Mesenchymal stem cell (in vitro differentiated cells and primary cell): ENCODE results near the gene EMID1.
A peak's percentile ranks its signal among the peaks of the same experiment; 100 is the strongest.

Experiments used
- DNase-seq: peaks from one replicate; pipeline ENCODE4 v3.0.0-alpha.2; 2013
- H2AFZ ChIP-seq: one replicate; pipeline ENCODE4 v1.6.1; 2013; ENCODE audit warnings: low read depth, mild to moderate bottlenecking, control low read depth, inconsistent platforms, low read length, moderate library complexity
- H2AK5ac ChIP-seq: 2 replicates; pipeline ENCODE4 v1.6.1; 2013; ENCODE audit warnings: low read length, moderate library complexity, mild to moderate bottlenecking, inconsistent platforms; ENCODE audit not compliant: severe bottlenecking
- H2BK120ac ChIP-seq: one replicate; pipeline ENCODE4 v1.6.1; 2013; ENCODE audit warnings: low read depth, mild to moderate bottlenecking, inconsistent platforms, low read length, moderate library complexity
- H2BK12ac ChIP-seq, 2 experiments: one replicate each; pipeline ENCODE4 v1.6.1; 2013; ENCODE audit warnings: inconsistent platforms in 2 of 2, low read length in 2 of 2, mild to moderate bottlenecking in 2 of 2, moderate library complexity in 2 of 2, control low read depth in 1 of 2
- H2BK15ac ChIP-seq: one replicate; pipeline ENCODE4 v1.6.1; 2013; ENCODE audit warnings: mild to moderate bottlenecking, low read depth, inconsistent platforms; ENCODE audit not compliant: poor library complexity, severe bottlenecking
- H2BK5ac ChIP-seq: 2 replicates; pipeline ENCODE4 v1.6.1; 2013; ENCODE audit warnings: low read depth, mild to moderate bottlenecking, low read length, control low read depth, inconsistent platforms; ENCODE audit not compliant: poor library complexity, severe bottlenecking
- H3K14ac ChIP-seq, 2 experiments: one replicate each; pipeline ENCODE4 v1.6.1; 2013; ENCODE audit warnings: inconsistent platforms in 2 of 2, low read length in 2 of 2, control low read depth in 1 of 2, mild to moderate bottlenecking in 1 of 2, moderate library complexity in 1 of 2
- H3K18ac ChIP-seq, 2 experiments: one replicate each; pipeline ENCODE4 v1.6.1; 2013; ENCODE audit warnings: inconsistent platforms in 2 of 2, low read length in 2 of 2, control low read depth in 1 of 2, low read depth in 1 of 2, mild to moderate bottlenecking in 1 of 2
- H3K23ac ChIP-seq, 2 experiments: one replicate each; pipeline ENCODE4 v1.6.1; 2013; ENCODE audit warnings: inconsistent platforms in 2 of 2, low read length in 2 of 2, mild to moderate bottlenecking in 2 of 2, moderate library complexity in 2 of 2, control low read depth in 1 of 2
- H3K27ac ChIP-seq: 2 replicates; pipeline ENCODE4 v1.5.1; 2013; ENCODE audit warnings: mild to moderate bottlenecking, moderate library complexity, low read length, control low read depth, inconsistent platforms; ENCODE audit not compliant: poor library complexity, severe bottlenecking
- H3K27me3 ChIP-seq, 2 experiments: 2 replicates each; pipeline versions ENCODE4 v1.6.1 to v1.7.0; 2013; ENCODE audit warnings: low read length in 2 of 2, mild to moderate bottlenecking in 2 of 2, moderate library complexity in 2 of 2, control low read depth in 1 of 2, inconsistent platforms in 1 of 2; ENCODE audit not compliant: control insufficient read depth in 1 of 2, insufficient read depth in 1 of 2
- H3K36me3 ChIP-seq, 2 experiments: 2 replicates each; pipeline versions ENCODE4 v1.6.1 to v1.7.0; 2013; ENCODE audit warnings: low read length in 2 of 2, control low read depth in 1 of 2, inconsistent platforms in 1 of 2, low read depth in 1 of 2, mild to moderate bottlenecking in 1 of 2; ENCODE audit not compliant: insufficient read depth in 2 of 2, control insufficient read depth in 1 of 2
- H3K4ac ChIP-seq, 2 experiments: one replicate each; pipeline ENCODE4 v1.6.1; 2013; ENCODE audit warnings: inconsistent platforms in 2 of 2, low read length in 2 of 2, mild to moderate bottlenecking in 2 of 2, moderate library complexity in 2 of 2, control low read depth in 1 of 2, low read depth in 1 of 2
- H3K4me1 ChIP-seq: 2 replicates; pipeline ENCODE4 v1.6.1; 2013; ENCODE audit warnings: low read depth, low read length, control low read depth; ENCODE audit not compliant: control insufficient read depth, insufficient read depth
- H3K4me2 ChIP-seq: 2 replicates; pipeline ENCODE4 v1.6.1; 2013; ENCODE audit warnings: low read length, mild to moderate bottlenecking, inconsistent platforms; ENCODE audit not compliant: poor library complexity, severe bottlenecking
- H3K4me3 ChIP-seq, 2 experiments: 2 replicates each; pipeline versions ENCODE4 v1.5.1 to v1.7.0; 2013; ENCODE audit warnings: low read length in 2 of 2, mild to moderate bottlenecking in 2 of 2, control low read depth in 1 of 2, low read depth in 1 of 2; ENCODE audit not compliant: insufficient read depth in 1 of 2
- H3K79me1 ChIP-seq: replicated peaks from 2 replicates; pipeline ENCODE4 v1.6.1; 2013; ENCODE audit warnings: mild to moderate bottlenecking, control low read depth, low read length, inconsistent platforms; ENCODE audit not compliant: poor library complexity, severe bottlenecking
- H3K9ac ChIP-seq: 2 replicates; pipeline ENCODE4 v1.7.0; 2013; ENCODE audit warnings: mild to moderate bottlenecking, low read length, moderate library complexity
- H3K9me3 ChIP-seq: 2 replicates; pipeline ENCODE4 v1.7.0; 2013; ENCODE audit warnings: mild to moderate bottlenecking, low read length; ENCODE audit not compliant: control insufficient read depth
- H4K8ac ChIP-seq: one replicate; pipeline ENCODE4 v1.6.1; 2013; ENCODE audit warnings: inconsistent platforms, mild to moderate bottlenecking, low read length, moderate library complexity
- H4K91ac ChIP-seq: one replicate; pipeline ENCODE4 v1.6.1; 2013; ENCODE audit warnings: mild to moderate bottlenecking, low read length, inconsistent platforms
- WGBS: methylation state at CpG from one replicate; pipeline ENCODE4 v1.1.7; 2013; ENCODE audit warnings: mixed read lengths; 5-methylcytosine and 5-hydroxymethylcytosine counted together

Gene EMID1

DNA sequence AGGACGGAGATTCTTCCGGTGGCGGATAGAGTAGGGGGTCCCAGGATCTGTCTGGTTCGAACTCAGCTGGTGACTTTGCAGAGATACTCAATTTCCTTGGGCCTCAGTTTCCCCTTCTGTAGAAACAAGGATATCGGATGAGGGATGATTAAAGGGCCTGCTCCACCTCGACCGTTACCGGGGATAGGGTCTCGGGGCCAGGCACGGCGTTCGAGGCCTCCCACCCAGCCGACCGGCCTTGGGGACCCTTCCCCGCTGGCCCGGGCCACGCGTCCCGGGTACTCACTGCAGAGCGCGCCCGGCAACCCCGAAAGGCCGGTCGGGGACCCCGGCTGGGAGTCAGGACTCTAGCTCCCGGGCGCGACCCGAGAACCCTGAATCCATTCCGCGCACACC, 61.8 kb downstream of the EMID1 start:
- under 1% methylated on average over 32 of the region's 32 CpGs for WGBS
- H3K9ac ChIP-seq: peak overlapping the region; percentile 97
- H3K9me3 ChIP-seq: no peaks in the 10 kb centered on the region
- H3K4me1 ChIP-seq: peaks cover 13% of the 10 kb centered on the region
- peaks cover 21 to 53% of the 10 kb centered on the region in 2 experiments for H3K36me3 ChIP-seq
- H3K4me2 ChIP-seq: peak overlapping the region; percentile 91
- peak overlapping the region; percentile 56 to 79 for H2BK12ac ChIP-seq
- peak overlapping the region; percentile 99 for H3K18ac ChIP-seq
- peak overlapping the region; percentile 91 for H2AK5ac ChIP-seq
- no peak overlapping the region for H3K14ac ChIP-seq
- H3K27me3 ChIP-seq: no peaks in the 10 kb centered on the region
- peak overlapping the region; percentile 93 for H4K91ac ChIP-seq
- peak overlapping the region; percentile 45 to 98 for H3K4ac ChIP-seq
- no peak for DNase-seq
- H3K27ac ChIP-seq: peak overlapping the region; percentile 29
- H3K79me1 ChIP-seq: peaks cover 18% of the 10 kb centered on the region
- peak overlapping the region; percentile 100 for H2BK5ac ChIP-seq
- H3K4me3 ChIP-seq: peak overlapping the region; percentile 75 to 95
- peak overlapping the region in 1 of 2 experiments; percentile 54 for H3K23ac ChIP-seq
- H2BK120ac ChIP-seq: peak overlapping the region; percentile 80
- peak overlapping the region; percentile 71 for H2BK15ac ChIP-seq
- peak overlapping the region; percentile 68 for H2AFZ ChIP-seq
- peak overlapping the region; percentile 97 for H4K8ac ChIP-seq

DNA sequence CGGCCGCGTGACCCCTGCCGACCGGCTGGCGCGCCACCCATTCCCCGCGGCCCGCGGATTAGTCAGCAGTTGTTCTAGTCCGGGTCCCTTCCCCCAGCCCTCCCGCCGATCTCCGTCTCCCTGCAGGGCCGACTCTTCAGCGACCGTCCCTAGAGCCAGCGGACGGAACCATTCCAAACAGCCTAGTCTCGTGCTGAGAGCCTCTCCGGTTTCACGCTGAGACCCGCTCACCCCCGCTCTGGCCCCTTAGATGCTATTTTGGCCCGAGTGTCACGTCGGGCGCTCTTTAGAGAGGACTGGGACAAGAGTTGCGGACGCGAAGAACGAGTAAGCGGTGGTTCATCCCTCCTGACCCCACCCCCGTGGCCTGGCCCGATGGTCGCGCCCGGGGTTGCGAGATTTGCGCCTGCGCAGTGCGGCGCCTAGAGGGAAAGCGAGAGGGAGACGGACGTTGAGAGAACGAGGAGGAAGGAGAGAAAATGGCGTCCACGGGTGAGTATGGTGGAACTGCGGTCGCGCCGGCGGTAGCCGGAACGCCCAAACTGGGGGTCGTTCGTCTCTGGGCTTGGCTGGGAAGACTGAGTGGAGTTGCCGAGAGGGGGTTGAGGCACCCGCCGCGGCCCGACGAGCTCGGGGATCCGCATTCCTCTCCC, 62.3 kb downstream of the EMID1 start, which contains the start of the genes EWSR1 and RHBDD3:
Gene EWSR1 (plus strand): TSS at position 411 of the 653 bp plus-strand sequence. CDS start 69 bp downstream, at position 480.
Gene RHBDD3 (minus strand): TSS at position 124 of the 653 bp plus-strand sequence. CDS start 2,355 bp downstream, outside the sequence.
- Histone ChIP-seq H2BK120ac (peak within 1 kb of the TSS; percentile 98), H3K27me3 (no peaks in the 10 kb centered on the region), H3K4me2 (peak within 1 kb of the TSS; percentile 91), H3K9me3 (no peaks in the 10 kb centered on the region), H2BK12ac (peak within 1 kb of the TSS; percentile 80 to 94), H3K4me1 (peaks cover 13% of the 10 kb centered on the region), H2AK5ac (peak within 1 kb of the TSS; percentile 91), H3K4me3 (peak within 1 kb of the TSS; percentile 75 to 95), H3K23ac (peak within 1 kb of the TSS; percentile 30 to 86), H4K91ac (peak within 1 kb of the TSS; percentile 99), H3K4ac (peak within 1 kb of the TSS; percentile 96 to 98), H3K9ac (peak within 1 kb of the TSS; percentile 97), H2BK15ac (peak within 1 kb of the TSS; percentile 100), H3K36me3 (peaks cover 23 to 58% of the 10 kb centered on the region in 2 experiments), H2AFZ (peak within 1 kb of the TSS; percentile 68), H4K8ac (peak within 1 kb of the TSS; percentile 99), H3K14ac (peak within 1 kb of the TSS in 1 of 2 experiments; percentile 89), H3K79me1 (peaks cover 18% of the 10 kb centered on the region), H3K18ac (peak within 1 kb of the TSS; percentile 99), H2BK5ac (peak within 1 kb of the TSS; percentile 100), H3K27ac (peak within 1 kb of the TSS; percentile 98)
- peak; percentile 99 for DNase-seq
- WGBS: 0% methylated on average over 43 of the region's 67 CpGs

DNA sequence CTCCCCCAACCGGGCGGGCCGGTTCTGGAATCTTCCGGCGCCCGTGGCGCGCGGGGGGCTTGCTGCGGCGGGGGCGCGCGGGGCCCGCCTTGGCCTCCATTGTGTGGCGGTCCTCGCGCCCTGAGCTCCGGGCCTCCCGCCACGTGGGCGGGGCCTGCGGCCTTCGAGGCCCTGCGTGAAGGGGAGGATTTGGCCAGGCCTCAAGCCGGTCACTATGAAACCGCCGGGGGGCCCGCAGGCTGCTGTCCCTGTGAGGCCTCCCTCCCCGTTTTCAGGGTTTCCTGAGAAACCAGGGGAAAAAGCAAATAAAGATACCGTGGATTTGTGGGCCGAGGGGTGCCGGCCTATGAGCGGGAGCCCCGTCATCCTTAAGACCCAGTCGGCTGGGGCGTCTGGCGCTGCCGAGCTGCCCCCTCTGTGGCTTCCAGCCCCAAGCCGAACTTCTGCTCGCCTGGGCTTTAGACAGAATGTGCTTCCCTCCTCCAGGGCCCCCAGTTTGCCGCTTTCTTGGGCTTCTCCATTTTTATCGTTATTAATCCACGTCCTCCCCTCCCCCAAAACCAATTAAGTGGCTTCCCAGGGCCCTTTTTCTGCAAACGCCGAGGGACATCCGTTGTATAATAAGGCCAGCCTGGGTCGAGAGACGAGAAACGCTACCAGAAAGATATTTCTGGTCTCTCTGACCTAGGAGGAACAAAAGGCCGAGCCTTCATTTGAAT, 63.0 kb downstream of the EMID1 start:
- peaks cover 15% of the 10 kb centered on the region for H3K4me1 ChIP-seq
- H3K9me3 ChIP-seq: no peaks in the 10 kb centered on the region
- H3K14ac ChIP-seq: peak overlapping the region in 1 of 2 experiments; percentile 83
- peak overlapping the region; percentile 100 for H2BK5ac ChIP-seq
- H3K9ac ChIP-seq: peak overlapping the region; percentile 97
- peak overlapping the region; percentile 82 for H2BK15ac ChIP-seq
- H4K8ac ChIP-seq: peak overlapping the region; percentile 99
- WGBS: under 1% methylated on average over 50 of the region's 51 CpGs
- DNase-seq: peak; percentile 72
- peak overlapping the region in 1 of 2 experiments; percentile 38 for H2BK12ac ChIP-seq
- peaks cover 16% of the 10 kb centered on the region for H3K79me1 ChIP-seq
- peak overlapping the region; percentile 93 to 95 for H3K18ac ChIP-seq
- H3K36me3 ChIP-seq: peaks cover 22 to 61% of the 10 kb centered on the region in 2 experiments
- peak overlapping the region; percentile 95 for H4K91ac ChIP-seq
- H3K27me3 ChIP-seq: no peaks in the 10 kb centered on the region
- no peak overlapping the region for H2AFZ ChIP-seq
- H2AK5ac ChIP-seq: peak overlapping the region; percentile 79
- H3K4ac ChIP-seq: peak overlapping the region; percentile 94 to 96
- peak overlapping the region; percentile 96 for H2BK120ac ChIP-seq
- peak overlapping the region; percentile 30 to 70 for H3K23ac ChIP-seq
- peak overlapping the region; percentile 98 for H3K27ac ChIP-seq
- peak overlapping the region; percentile 76 for H3K4me2 ChIP-seq
- H3K4me3 ChIP-seq: peak overlapping the region; percentile 75 to 95

DNA sequence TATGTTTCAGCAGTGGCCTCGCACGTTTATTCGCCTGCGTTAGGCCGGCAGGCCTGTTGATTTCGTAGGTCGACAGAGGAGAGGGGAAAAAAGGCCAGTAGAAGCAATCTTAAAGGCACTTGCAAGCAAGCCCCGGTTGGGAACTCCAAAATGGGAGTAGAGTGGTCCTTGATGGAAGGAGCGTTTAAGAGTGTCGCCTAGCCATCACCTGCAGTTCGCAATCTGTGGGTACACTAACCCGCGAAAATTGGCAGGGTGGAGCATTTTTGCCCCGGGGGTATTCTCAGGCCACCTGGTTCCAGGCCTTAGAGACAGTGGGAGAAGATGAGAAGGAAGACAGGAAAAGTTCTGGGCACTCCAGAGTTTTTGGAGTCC, 63.5 kb downstream of the EMID1 start:
- Histone ChIP-seq H2AFZ (no peak overlapping the region), H2BK5ac (no peak overlapping the region), H3K4me1 (peaks cover 15% of the 10 kb centered on the region), H3K27me3 (no peaks in the 10 kb centered on the region), H2BK15ac (no peak overlapping the region), H4K8ac (no peak overlapping the region), H3K4me3 (peak overlapping the region; percentile 75 to 95), H3K4ac (peak overlapping the region in 1 of 2 experiments; percentile 96), H2AK5ac (peak overlapping the region; percentile 43), H4K91ac (no peak overlapping the region), H3K79me1 (peaks cover 12% of the 10 kb centered on the region), H3K9ac (peak overlapping the region; percentile 97), H2BK120ac (no peak overlapping the region), H3K14ac (peak overlapping the region in 1 of 2 experiments; percentile 58), H3K23ac (no peak overlapping the region), H3K27ac (peak overlapping the region; percentile 50), H3K18ac (no peak overlapping the region), H3K4me2 (peak overlapping the region; percentile 76), H3K9me3 (no peaks in the 10 kb centered on the region), H3K36me3 (peaks cover 18 to 61% of the 10 kb centered on the region in 2 experiments), H2BK12ac (no peak overlapping the region)
- 4% methylated on average over 14 of the region's 14 CpGs for WGBS
- peak; percentile 13 for DNase-seq
